BLaER1 treated with 17β-estradiol and CSF1 and Interleukin-3, amounts not matched to agents 10 nM and 100 nM (cell line): ENCODE measurements around the gene CASZ1.
A peak's percentile ranks its signal among the peaks of the same experiment; 100 is the strongest.

Source experiments
- H3K27ac ChIP-seq, 11 experiments: shearing (Covaris generic); formaldehyde crosslinking; 2 replicates each; pipeline ENCODE4 v1.8.1; 2022
- H3K27me3 ChIP-seq, 11 experiments: shearing (Covaris generic); formaldehyde crosslinking; 2 replicates each; pipeline ENCODE4 v1.8.1; 2022
- H3K36me3 ChIP-seq, 11 experiments: shearing (Covaris generic); formaldehyde crosslinking; 2 replicates each; pipeline ENCODE4 v1.8.1; 2022
- H3K4me1 ChIP-seq, 10 experiments: shearing (Covaris generic); formaldehyde crosslinking; 2 replicates each; pipeline ENCODE4 v1.8.1; 2022
- H3K4me2 ChIP-seq, 11 experiments: shearing (Covaris generic); formaldehyde crosslinking; 2 replicates each; pipeline ENCODE4 v1.8.1; 2022
- H3K4me3 ChIP-seq, 10 experiments: shearing (Covaris generic); formaldehyde crosslinking; 2 replicates each; pipeline ENCODE4 v1.8.1; 2022
- H3K9ac ChIP-seq, 11 experiments: shearing (Covaris generic); formaldehyde crosslinking; 2 replicates each; pipeline ENCODE4 v1.8.1; 2022
- H3K9me3 ChIP-seq, 11 experiments: shearing (Covaris generic); formaldehyde crosslinking; replicated peaks in 1 of 11; 2 replicates each; pipeline ENCODE4 v1.8.1; 2022
- H4K20me1 ChIP-seq, 11 experiments: shearing (Covaris generic); formaldehyde crosslinking; 2 replicates each; pipeline ENCODE4 v1.8.1; 2022
- Cebpa-rat ChIP-seq, 11 experiments: shearing (Covaris generic); IDR thresholded peaks; 2 replicates each; pipeline ENCODE4 v1.8.1; 2022

The CASZ1 gene

GRCh38 chr1:10635992-10636391 lies 160.5 kb downstream of the CASZ1 start:
- Histone ChIP-seq H3K36me3 (no peaks in the 10 kb centered on the region), H3K9me3 (no peaks in the 10 kb centered on the region), H3K27me3 (peaks cover 0 to 10% (median 0%) of the 10 kb centered on the region in 11 experiments; a peak in 4 of 22 replicates), H3K9ac (peak overlapping the region in 3 of 11 experiments; percentile 19 to 42 (median 36); a peak in 2 of 22 replicates), H3K4me3 (no peak overlapping the region), H4K20me1 (peaks cover 0 to 20% (median 0%) of the 10 kb centered on the region in 11 experiments; a peak in 6 of 22 replicates), H3K27ac (peak overlapping the region in 7 of 11 experiments; percentile 13 to 70 (median 30); a peak in 6 of 22 replicates), H3K4me2 (peak overlapping the region in 9 of 11 experiments; percentile 59 to 90 (median 78); a peak in 14 of 22 replicates), H3K4me1 (peaks cover 27 to 78% (median 63%) of the 10 kb centered on the region in 10 experiments)
- TF ChIP-seq Cebpa-rat (IDR thresholded peaks at IDR 0.05) = no peak

GRCh38 chr1:10635085-10635896 lies 161.2 kb downstream of the CASZ1 start:
- TF ChIP-seq Cebpa-rat (IDR thresholded peaks at IDR 0.05) = no peak
- Histone ChIP-seq H3K9me3 (no peaks in the 10 kb centered on the region), H3K9ac (peak overlapping the region in 10 of 11 experiments; percentile 9 to 65 (median 39); a peak in 14 of 22 replicates), H3K4me3 (no peak overlapping the region), H4K20me1 (peaks cover 0 to 22% (median 0%) of the 10 kb centered on the region in 11 experiments; a peak in 6 of 22 replicates), H3K27ac (peak overlapping the region in 8 of 11 experiments; percentile 24 to 70 (median 58); a peak in 16 of 22 replicates), H3K4me2 (peak overlapping the region in 10 of 11 experiments; percentile 33 to 90 (median 78); a peak in 21 of 22 replicates), H3K4me1 (peaks cover 34 to 83% (median 69%) of the 10 kb centered on the region in 10 experiments), H3K36me3 (no peaks in the 10 kb centered on the region), H3K27me3 (peaks cover 0 to 10% (median 0%) of the 10 kb centered on the region in 11 experiments; a peak in 4 of 22 replicates)

GRCh38 chr1:10634428-10635084 lies 161.9 kb downstream of the CASZ1 start:
- no peak for TF ChIP-seq Cebpa-rat (IDR thresholded peaks at IDR 0.05)

GRCh38 chr1:10634075-10634427 lies 162.4 kb downstream of the CASZ1 start:
- TF ChIP-seq Cebpa-rat (IDR thresholded peaks at IDR 0.05) = no peak
- peak overlapping the region in 6 of 11 experiments; percentile 24 to 70 (median 58); a peak in 8 of 22 replicates for H3K27ac ChIP-seq
- H3K9me3 ChIP-seq = no peaks in the 10 kb centered on the region
- peaks cover 0 to 30% (median 0%) of the 10 kb centered on the region in 11 experiments; a peak in 6 of 22 replicates for H4K20me1 ChIP-seq
- H3K4me2 ChIP-seq = peak overlapping the region in 9 of 11 experiments; percentile 59 to 90 (median 78); a peak in 18 of 22 replicates
- peak overlapping the region in 2 of 11 experiments; percentile 42 to 65; a peak in 1 of 22 replicates for H3K9ac ChIP-seq
- H3K27me3 ChIP-seq = peaks cover 0 to 10% (median 0%) of the 10 kb centered on the region in 11 experiments; a peak in 4 of 22 replicates
- peaks cover 45 to 91% (median 80%) of the 10 kb centered on the region in 10 experiments for H3K4me1 ChIP-seq
- peaks cover 0 to 5% (median 0%) of the 10 kb centered on the region in 11 experiments; a peak in 1 of 22 replicates for H3K36me3 ChIP-seq
- no peak overlapping the region for H3K4me3 ChIP-seq

More at GRCh38 chr1:10634428-10635084, 161.9 kb downstream of the CASZ1 start:
- H3K4me3 ChIP-seq = no peak overlapping the region
- H3K4me1 ChIP-seq = peaks cover 41 to 86% (median 75%) of the 10 kb centered on the region in 10 experiments
- peaks cover 0 to 25% (median 0%) of the 10 kb centered on the region in 11 experiments; a peak in 6 of 22 replicates for H4K20me1 ChIP-seq
- peak overlapping the region in 10 of 11 experiments; percentile 9 to 65 (median 39); a peak in 14 of 22 replicates for H3K9ac ChIP-seq
- peak overlapping the region in 10 of 11 experiments; percentile 33 to 90 (median 78); a peak in 21 of 22 replicates for H3K4me2 ChIP-seq
- peaks cover 0 to 3% (median 0%) of the 10 kb centered on the region in 11 experiments; a peak in 1 of 22 replicates for H3K36me3 ChIP-seq
- peaks cover 0 to 10% (median 0%) of the 10 kb centered on the region in 11 experiments; a peak in 4 of 22 replicates for H3K27me3 ChIP-seq
- H3K27ac ChIP-seq = peak overlapping the region in 8 of 11 experiments; percentile 24 to 70 (median 58); a peak in 15 of 22 replicates
- H3K9me3 ChIP-seq = no peaks in the 10 kb centered on the region

- Histone ChIP-seq H3K9ac (no peak overlapping the region), H3K4me3 (no peak overlapping the region), H4K20me1 (peaks cover 0 to 36% (median 0%) of the 10 kb centered on the region in 11 experiments; a peak in 6 of 22 replicates), H3K27me3 (peaks cover 0 to 8% (median 0%) of the 10 kb centered on the region in 11 experiments; a peak in 4 of 22 replicates), H3K9me3 (no peaks in the 10 kb centered on the region), H3K36me3 (peaks cover 0 to 5% (median 0%) of the 10 kb centered on the region in 11 experiments; a peak in 1 of 22 replicates), H3K27ac (no peak overlapping the region), H3K4me1 (peaks cover 44 to 94% (median 83%) of the 10 kb centered on the region in 10 experiments), H3K4me2 (0 out of 22 replicates have a peak overlapping the region, but pooled peaks of 2 of the 11 experiments have one; percentile 7 to 88)
- TF ChIP-seq Cebpa-rat (IDR thresholded peaks at IDR 0.05) = no peak
Measured at GRCh38 chr1:10633416-10633815, 163.0 kb downstream of the CASZ1 start.

GRCh38 chr1:10632691-10633090 lies 163.8 kb downstream of the CASZ1 start:
- H3K27me3 ChIP-seq = 0 out of 22 replicates have a peak, but pooled peaks cover 0 to 1% (median 0%) of the 10 kb centered on the region in 11 experiments
- no peaks in the 10 kb centered on the region for H3K9me3 ChIP-seq
- no peak overlapping the region for H3K4me3 ChIP-seq
- no peak for TF ChIP-seq Cebpa-rat (IDR thresholded peaks at IDR 0.05)
- H3K36me3 ChIP-seq = peaks cover 0 to 5% (median 0%) of the 10 kb centered on the region in 11 experiments; a peak in 1 of 22 replicates
- 0 out of 22 replicates have a peak overlapping the region, but pooled peaks of 1 of the 11 experiments have one; percentile 73 for H3K9ac ChIP-seq
- peak overlapping the region in 3 of 11 experiments; percentile 81 to 88 (median 86); a peak in 2 of 22 replicates for H3K4me2 ChIP-seq
- H4K20me1 ChIP-seq = peaks cover 0 to 40% (median 0%) of the 10 kb centered on the region in 11 experiments; a peak in 6 of 22 replicates
- H3K27ac ChIP-seq = 0 out of 22 replicates have a peak overlapping the region, but pooled peaks of 2 of the 11 experiments have one; percentile 18 to 81
- peaks cover 37 to 90% (median 76%) of the 10 kb centered on the region in 10 experiments for H3K4me1 ChIP-seq

- Histone ChIP-seq H4K20me1 (peaks cover 0 to 40% (median 0%) of the 10 kb centered on the region in 11 experiments; a peak in 5 of 22 replicates), H3K9me3 (no peaks in the 10 kb centered on the region), H3K27ac (peak overlapping the region in 5 of 11 experiments; percentile 12 to 81 (median 69); a peak in 8 of 22 replicates), H3K4me2 (peak overlapping the region; percentile 69 to 88 (median 83); a peak in 20 of 22 replicates), H3K36me3 (peaks cover 0 to 11% (median 0%) of the 10 kb centered on the region in 11 experiments; a peak in 5 of 22 replicates), H3K27me3 (no peaks in the 10 kb centered on the region), H3K9ac (peak overlapping the region in 5 of 11 experiments; percentile 54 to 73 (median 69); a peak in 6 of 22 replicates), H3K4me1 (peaks cover 37 to 89% (median 70%) of the 10 kb centered on the region in 10 experiments), H3K4me3 (no peak overlapping the region)
- TF ChIP-seq Cebpa-rat (IDR thresholded peaks at IDR 0.05) = no peak
Measured at GRCh38 chr1:10631811-10632593, 164.4 kb downstream of the CASZ1 start.
